Ectodermal cell (in vitro differentiated cells): ENCODE measurements around the gene MAP2K4.

Source experiments
- H3K27ac ChIP-seq: 2 replicates; pipeline ENCODE4 v1.7.0; 2013; ENCODE audit warnings: mild to moderate bottlenecking, low read depth, low read length; ENCODE audit not compliant: insufficient read depth, poor library complexity, severe bottlenecking
- H3K27me3 ChIP-seq: 2 replicates; pipeline ENCODE4 v1.7.0; 2013; ENCODE audit warnings: mild to moderate bottlenecking, low read length; ENCODE audit not compliant: insufficient read depth, control insufficient read depth, poor library complexity, severe bottlenecking
- H3K36me3 ChIP-seq: one replicate; pipeline ENCODE4 v1.7.0; 2013; ENCODE audit warnings: low read length; ENCODE audit not compliant: control insufficient read depth, insufficient read depth
- H3K4me1 ChIP-seq: one replicate; pipeline ENCODE4 v1.7.0; 2013; ENCODE audit warnings: low read length; ENCODE audit not compliant: control insufficient read depth, insufficient read depth
- H3K4me3 ChIP-seq: 2 replicates; pipeline ENCODE4 v1.7.0; 2013; ENCODE audit warnings: low read depth, low read length, control low read depth; ENCODE audit not compliant: insufficient read depth
- H3K9me3 ChIP-seq: 2 replicates; pipeline ENCODE4 v1.7.0; 2013; ENCODE audit warnings: mild to moderate bottlenecking, low read length, moderate library complexity; ENCODE audit not compliant: control insufficient read depth
- WGBS, 2 experiments: methylation state at CpG; one replicate each; pipeline ENCODE4 v1.1.7; 2013; ENCODE audit warnings: missing lambda C conversion rate in 2 of 2; 5-methylcytosine and 5-hydroxymethylcytosine counted together

Gene MAP2K4

DNA sequence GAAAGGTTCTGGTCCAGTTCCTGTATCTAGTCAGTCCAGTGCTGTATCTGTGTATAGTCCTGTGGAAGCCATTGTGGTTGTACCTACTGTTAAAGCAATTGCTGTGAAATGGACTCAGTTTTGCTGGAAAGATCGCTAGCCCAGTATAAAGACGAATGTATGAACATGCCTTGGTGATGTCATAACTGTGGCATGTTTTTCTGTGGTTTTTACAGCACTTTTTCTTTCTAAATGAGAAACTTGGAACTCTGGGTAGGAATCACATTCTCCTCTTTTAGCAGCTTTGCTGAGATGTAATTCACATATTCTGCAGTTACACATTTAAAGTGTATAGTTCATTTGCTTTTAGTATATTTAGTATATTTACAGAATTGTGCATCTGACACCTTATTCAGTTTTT lies 58.1 kb downstream of the MAP2K4 start:
- WGBS, 2 experiments: 92 to 93% methylated on average over 2 of the region's 2 CpGs
- Histone ChIP-seq H3K9me3 (no peaks in the 10 kb centered on the region), H3K36me3 (no peaks in the 10 kb centered on the region), H3K27me3 (no peaks in the 10 kb centered on the region), H3K27ac (no peak overlapping the region), H3K4me3 (no peak overlapping the region), H3K4me1 (no peaks in the 10 kb centered on the region)

DNA sequence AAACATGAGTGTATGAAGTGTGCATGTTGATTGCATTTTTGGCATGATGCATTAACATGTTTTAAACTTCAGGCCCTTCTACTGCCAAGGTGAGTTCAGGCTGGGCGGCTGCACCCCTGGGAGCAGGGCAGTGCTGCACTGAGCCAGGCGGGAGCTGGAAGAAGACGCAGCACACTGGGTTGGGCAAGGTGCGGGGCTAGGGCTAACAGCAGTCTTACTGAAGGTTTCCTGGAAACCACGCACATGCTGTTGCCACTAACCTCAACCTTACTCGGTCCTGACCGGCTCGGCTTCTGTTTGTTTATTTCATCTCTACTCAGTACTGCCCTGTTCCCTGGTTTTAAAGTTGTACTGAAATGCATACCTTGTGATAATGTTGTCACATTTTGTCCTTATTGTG lies 61.0 kb downstream of the MAP2K4 start:
- Histone ChIP-seq H3K27me3 (no peaks in the 10 kb centered on the region), H3K27ac (no peak overlapping the region), H3K36me3 (no peaks in the 10 kb centered on the region), H3K4me3 (no peak overlapping the region), H3K9me3 (no peaks in the 10 kb centered on the region), H3K4me1 (no peaks in the 10 kb centered on the region)
- 93% methylated on average over 8 of the region's 8 CpGs for WGBS, 2 experiments

DNA sequence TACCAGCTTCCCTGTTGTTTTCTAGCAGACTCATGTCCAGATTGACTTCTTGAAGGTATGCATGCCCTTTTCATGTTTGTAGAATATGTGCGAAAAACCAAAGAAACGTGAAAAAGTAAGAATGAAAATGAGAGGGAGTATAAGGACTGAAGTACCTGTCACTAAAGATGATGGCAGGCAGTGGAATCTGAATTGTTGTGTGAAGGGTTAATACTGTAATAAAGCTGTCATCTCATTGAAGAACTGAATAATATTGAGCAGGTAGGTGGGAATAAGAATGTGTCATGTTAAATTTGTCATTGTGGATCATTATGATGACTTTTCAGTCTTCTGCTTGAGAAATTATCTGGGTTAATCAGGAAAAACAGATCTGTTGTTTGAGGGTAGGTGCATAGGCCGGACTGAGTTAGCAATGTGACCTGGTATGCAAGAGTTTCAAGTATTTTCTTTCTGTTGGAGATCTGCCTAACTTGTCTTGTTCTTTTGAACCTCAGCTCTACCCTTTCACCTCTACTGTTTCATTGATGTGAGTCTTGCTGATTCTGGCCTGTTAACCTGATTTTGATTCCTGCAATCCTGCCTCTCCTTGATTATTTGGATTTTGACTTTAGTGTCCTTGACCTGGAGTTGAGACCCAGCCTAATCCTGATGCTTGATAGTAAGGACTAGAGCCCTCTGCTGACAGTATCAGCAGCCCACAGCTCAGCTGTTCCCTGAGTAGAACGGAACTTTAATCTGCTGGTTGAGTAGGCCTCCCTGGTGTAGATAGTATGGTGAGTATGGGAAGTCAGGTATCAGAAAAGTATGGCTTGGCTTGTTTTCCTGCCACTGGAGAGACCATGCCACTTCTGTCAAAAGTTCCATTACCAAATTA lies 64.6 kb downstream of the MAP2K4 start:
- Histone ChIP-seq H3K36me3 (no peaks in the 10 kb centered on the region), H3K4me3 (no peak overlapping the region), H3K9me3 (no peaks in the 10 kb centered on the region), H3K27me3 (no peaks in the 10 kb centered on the region), H3K27ac (no peak overlapping the region), H3K4me1 (no peaks in the 10 kb centered on the region)
- WGBS, 2 experiments: 90 to 91% methylated on average over 4 of the region's 4 CpGs

DNA sequence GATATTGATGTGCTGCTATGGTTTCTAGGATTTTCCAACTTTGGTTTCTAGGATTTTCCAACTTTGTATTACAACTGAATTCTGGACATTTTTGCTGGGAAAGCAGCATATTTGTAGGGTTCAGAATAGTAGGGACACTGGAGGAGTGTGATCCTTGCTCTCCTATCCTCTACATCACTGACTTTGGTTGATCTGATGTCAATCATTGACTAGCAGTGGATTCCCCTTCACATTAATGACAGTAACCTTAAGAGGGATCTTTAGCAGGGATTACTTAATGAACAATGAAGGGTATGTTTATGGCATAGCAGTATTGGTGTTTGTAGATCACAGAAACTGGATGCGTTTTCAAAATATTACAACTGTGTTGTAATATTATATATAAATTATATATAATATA lies 67.4 kb downstream of the MAP2K4 start:
- no peaks in the 10 kb centered on the region for H3K9me3 ChIP-seq
- H3K36me3 ChIP-seq: no peaks in the 10 kb centered on the region
- WGBS, 2 experiments: no CpG with 5 or more reads among the region's 1 CpG
- H3K4me1 ChIP-seq: no peaks in the 10 kb centered on the region
- H3K27ac ChIP-seq: no peak overlapping the region
- H3K27me3 ChIP-seq: no peaks in the 10 kb centered on the region
- H3K4me3 ChIP-seq: no peak overlapping the region

DNA sequence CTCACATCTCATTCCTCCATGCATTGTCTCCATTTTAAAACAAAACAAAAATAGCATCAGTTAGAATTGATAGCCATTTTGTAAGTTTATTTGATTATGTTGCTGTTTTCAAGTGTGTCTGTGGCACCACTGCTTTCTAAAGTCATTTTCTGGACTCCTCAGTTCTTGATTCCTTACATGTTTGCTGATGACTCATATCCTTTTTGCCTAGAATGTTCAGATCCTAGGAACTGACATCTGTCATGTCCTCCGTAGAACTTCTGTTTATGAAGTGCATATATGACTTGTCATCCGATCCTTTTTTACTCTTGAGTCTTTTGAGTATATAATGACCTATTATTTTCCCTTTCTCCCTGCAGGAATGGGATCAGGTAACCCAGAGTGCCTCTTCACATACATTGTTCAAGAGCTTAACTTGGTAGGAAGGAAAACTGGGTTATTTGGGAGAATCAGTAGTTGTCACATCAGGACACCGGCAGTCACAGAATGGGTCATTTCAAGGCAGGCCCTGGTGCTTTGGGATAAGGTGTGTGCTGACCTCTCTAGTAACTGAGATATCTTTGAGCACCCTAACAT lies 69.2 kb downstream of the MAP2K4 start:
- Histone ChIP-seq H3K4me3 (no peak overlapping the region), H3K27ac (no peak overlapping the region), H3K27me3 (no peaks in the 10 kb centered on the region), H3K9me3 (no peaks in the 10 kb centered on the region), H3K36me3 (no peaks in the 10 kb centered on the region), H3K4me1 (no peaks in the 10 kb centered on the region)
- 92 to 97% methylated on average over 3 of the region's 3 CpGs for WGBS, 2 experiments

DNA sequence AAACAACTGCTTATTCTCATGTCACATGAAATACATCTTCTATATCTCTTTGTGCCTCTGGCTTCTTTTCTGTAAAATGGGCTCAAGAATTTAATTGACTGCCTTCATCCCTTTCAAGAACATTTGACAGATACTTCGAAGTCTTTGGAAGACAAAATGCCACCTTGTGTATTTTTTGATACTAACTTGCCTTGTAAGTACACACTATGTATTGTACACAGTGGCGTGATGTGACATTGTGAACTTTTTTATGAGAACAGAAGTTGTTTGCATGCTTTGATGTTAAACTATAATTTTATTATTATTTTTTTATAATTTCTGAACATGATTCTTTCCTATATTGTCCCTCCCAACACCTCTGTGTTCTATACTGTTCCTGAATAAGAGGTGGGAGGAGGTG lies 73.7 kb downstream of the MAP2K4 start:
- no peak overlapping the region for H3K4me3 ChIP-seq
- no peaks in the 10 kb centered on the region for H3K27me3 ChIP-seq
- no peaks in the 10 kb centered on the region for H3K4me1 ChIP-seq
- H3K9me3 ChIP-seq: no peaks in the 10 kb centered on the region
- no peaks in the 10 kb centered on the region for H3K36me3 ChIP-seq
- WGBS, 2 experiments: 98 to 100% methylated on average over 1 to 2 of the region's 2 CpGs
- no peak overlapping the region for H3K27ac ChIP-seq

DNA sequence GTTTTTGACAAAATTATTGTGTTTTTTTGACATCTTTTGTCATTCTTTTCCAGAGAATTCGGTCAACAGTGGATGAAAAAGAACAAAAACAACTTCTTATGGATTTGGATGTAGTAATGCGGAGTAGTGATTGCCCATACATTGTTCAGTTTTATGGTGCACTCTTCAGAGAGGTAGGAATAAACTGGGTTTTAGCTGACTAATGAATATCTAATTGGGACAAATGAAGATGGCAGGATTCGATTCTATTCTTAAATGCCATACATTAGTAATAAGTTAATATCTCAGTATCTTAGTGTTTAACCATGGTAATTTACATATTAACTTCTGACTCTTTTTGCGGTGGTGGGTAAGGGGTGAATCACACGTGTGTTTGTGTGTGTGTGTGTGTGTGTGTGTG lies 74.8 kb downstream of the MAP2K4 start:
- 97 to 100% methylated on average over 2 to 4 of the region's 5 CpGs for WGBS, 2 experiments
- H3K4me3 ChIP-seq: no peak overlapping the region
- H3K27me3 ChIP-seq: no peaks in the 10 kb centered on the region
- no peaks in the 10 kb centered on the region for H3K36me3 ChIP-seq
- H3K27ac ChIP-seq: no peak overlapping the region
- no peaks in the 10 kb centered on the region for H3K4me1 ChIP-seq
- no peaks in the 10 kb centered on the region for H3K9me3 ChIP-seq

DNA sequence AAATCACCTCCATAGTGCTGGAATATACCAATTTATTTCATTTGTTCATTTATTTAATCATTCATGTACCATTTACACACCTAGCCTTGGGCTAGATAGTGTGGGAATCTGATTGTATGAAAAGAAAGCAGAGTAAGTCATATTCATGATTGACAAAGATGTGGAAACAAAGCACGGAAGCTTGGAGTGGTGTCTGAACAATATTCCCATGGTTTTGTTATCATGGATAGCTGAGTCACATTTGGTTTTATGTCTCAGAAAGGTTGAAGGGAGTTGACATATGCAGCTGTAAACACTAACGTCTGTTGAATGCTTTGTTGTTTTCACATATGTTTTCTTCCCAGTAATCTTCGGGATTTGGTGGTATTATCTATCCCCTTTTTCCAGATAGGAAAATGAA lies 76.6 kb downstream of the MAP2K4 start:
- H3K27ac ChIP-seq: no peak overlapping the region
- peaks cover 4% of the 10 kb centered on the region for H3K36me3 ChIP-seq
- no peaks in the 10 kb centered on the region for H3K9me3 ChIP-seq
- WGBS, 2 experiments: 93 to 97% methylated on average over 3 of the region's 3 CpGs
- H3K27me3 ChIP-seq: no peaks in the 10 kb centered on the region
- no peak overlapping the region for H3K4me3 ChIP-seq
- H3K4me1 ChIP-seq: no peaks in the 10 kb centered on the region

DNA sequence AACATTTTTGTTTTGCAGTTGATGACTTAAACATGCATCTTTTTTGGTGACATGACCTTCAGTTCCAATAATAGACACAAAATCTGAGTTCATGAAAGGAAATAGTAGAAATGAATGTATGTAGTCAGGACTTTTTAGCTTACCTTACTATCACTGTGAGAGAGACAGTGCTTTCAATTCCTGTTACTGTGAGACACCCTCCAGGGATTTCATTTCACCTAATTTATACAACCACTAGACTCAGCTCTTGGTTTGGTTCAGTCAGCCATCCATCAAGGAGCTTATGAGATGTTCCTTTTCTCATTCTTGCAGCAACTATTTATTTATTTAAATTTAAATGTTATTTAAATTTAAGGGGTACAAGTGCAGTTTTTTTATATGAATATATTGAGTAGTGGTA lies 77.9 kb downstream of the MAP2K4 start:
- Histone ChIP-seq H3K4me1 (no peaks in the 10 kb centered on the region), H3K27ac (no peak overlapping the region), H3K36me3 (peaks cover 4% of the 10 kb centered on the region), H3K27me3 (no peaks in the 10 kb centered on the region), H3K4me3 (no peak overlapping the region), H3K9me3 (no peaks in the 10 kb centered on the region)

DNA sequence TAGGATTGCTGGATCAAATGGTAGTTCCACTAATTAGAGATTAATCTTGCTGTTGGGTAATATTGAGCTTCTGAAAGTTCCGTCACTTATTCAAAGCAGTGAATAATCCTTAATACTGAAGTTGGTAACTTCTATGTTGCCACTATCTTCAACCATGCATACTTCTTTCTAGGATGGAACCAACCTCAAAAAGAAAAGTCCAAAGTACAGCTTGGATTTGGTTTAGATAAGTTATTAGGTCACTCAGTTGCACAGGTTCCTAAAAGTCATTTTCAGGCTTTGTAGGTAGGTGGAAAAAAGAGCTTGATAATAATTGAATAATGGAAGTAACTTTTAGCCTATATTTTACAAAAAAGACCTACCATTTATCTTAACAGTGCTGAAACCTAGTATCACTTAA lies 78.7 kb downstream of the MAP2K4 start:
- no peak overlapping the region for H3K4me3 ChIP-seq
- H3K9me3 ChIP-seq: no peaks in the 10 kb centered on the region
- no peaks in the 10 kb centered on the region for H3K4me1 ChIP-seq
- no peaks in the 10 kb centered on the region for H3K27me3 ChIP-seq
- H3K36me3 ChIP-seq: peaks cover 4% of the 10 kb centered on the region
- WGBS, 2 experiments: 100% methylated on average over 1 of the region's 1 CpG
- H3K27ac ChIP-seq: no peak overlapping the region
